Endothelial cell of umbilical vein (primary cell): ENCODE results near the gene RFX1. TPM values are rescaled to one million over a fixed set of nuclear protein-coding genes. Genes with fewer than 3 reads are reported as not detected.

Experiments used
- BruUV-seq: library from RNA; stranded (reverse); fragments of 400-500 nt; replicated peaks from 2 replicates; lab custom pipeline; 2021; lab: Mats Ljungman, UMichigan
- CTCF ChIA-PET: fragments of 300-600, 350-600 bp; sonication (Branson Sonifier 250); formaldehyde crosslinking; loops from one replicate; lab custom pipeline; 2021; ENCODE audit warnings: antibody characterized with exemption, inconsistent platforms; lab: Charles Lee
- POLR2A ChIA-PET: fragments of 300-600, 350-600 bp; sonication (Branson Sonifier 250); formaldehyde crosslinking; loops from one replicate; lab custom pipeline; 2021; ENCODE audit warnings: antibody characterized with exemption, inconsistent platforms; lab: Charles Lee
- DNase-seq: peaks from one replicate; pipeline ENCODE4 v3.0.0-alpha.2; 2011; ENCODE audit warnings: low read depth, low spot score
- FAIRE-seq: peaks from 2 replicates; lab custom pipeline; 2011; peaks lifted over from hg19 to GRCh38; lab: Jason Lieb, UNC
- H2AFZ ChIP-seq: 2 replicates; pipeline ENCODE4 v1.6.0; 2012; ENCODE audit warnings: low read depth, low read length, control low read depth, inconsistent platforms
- H3K27ac ChIP-seq: 2 replicates; pipeline ENCODE4 v1.5.1; 2011; ENCODE audit warnings: low read depth, mild to moderate bottlenecking, control low read depth, low read length, moderate library complexity; ENCODE audit not compliant: insufficient read depth
- H3K27me3 ChIP-seq, 2 experiments: 2 replicates each; pipeline versions ENCODE4 v1.6.0 to v1.6.1; 2011; ENCODE audit warnings: low read length in 2 of 2, mixed read lengths in 1 of 2; ENCODE audit not compliant: control insufficient read depth in 2 of 2, insufficient read depth in 2 of 2
- H3K36me3 ChIP-seq, 2 experiments: 2 replicates in 1 of 2; 3 replicates in 1 of 2; pipeline ENCODE4 v1.5.1; 2011; ENCODE audit warnings: low read length in 2 of 2, mild to moderate bottlenecking in 1 of 2, moderate library complexity in 1 of 2; ENCODE audit not compliant: control insufficient read depth in 2 of 2, insufficient read depth in 2 of 2; ENCODE audit errors: extremely low read depth in 1 of 2
- H3K4me1 ChIP-seq: 3 replicates; pipeline ENCODE4 v1.5.1; 2011; ENCODE audit warnings: mild to moderate bottlenecking, low read length; ENCODE audit not compliant: control insufficient read depth, insufficient read depth; ENCODE audit errors: extremely low read depth
- H3K4me2 ChIP-seq: 2 replicates; pipeline ENCODE4 v1.6.1; 2011; ENCODE audit warnings: low read length, control low read depth, mixed read lengths; ENCODE audit not compliant: insufficient read depth
- H3K4me3 ChIP-seq, 3 experiments: fragments of 200-600 bp in 1 of 3; sonication (generic), shearing (Covaris generic) in 1 of 3; replicated peaks in 1 of 3; 2 replicates each; pipeline ENCODE4 v1.5.1; 2011 to 2016; ENCODE audit warnings: control low read depth in 3 of 3, low read length in 3 of 3, mild to moderate bottlenecking in 2 of 3, inconsistent platforms in 1 of 3, low read depth in 1 of 3, moderate library complexity in 1 of 3; ENCODE audit not compliant: insufficient read depth in 1 of 3
- H3K79me2 ChIP-seq: 2 replicates; pipeline ENCODE4 v1.6.0; 2012; ENCODE audit warnings: low read length, inconsistent platforms; ENCODE audit not compliant: control insufficient read depth, insufficient read depth
- H3K9ac ChIP-seq: replicated peaks from 2 replicates; pipeline ENCODE3; 2011; ENCODE audit warnings: low read length, control low read depth; ENCODE audit not compliant: insufficient read depth; ENCODE audit errors: extremely low read depth
- H3K9me1 ChIP-seq: replicated peaks from 3 replicates; pipeline ENCODE4 v1.6.0; 2011; ENCODE audit warnings: mild to moderate bottlenecking, low read length; ENCODE audit not compliant: control insufficient read depth, insufficient read depth; ENCODE audit errors: extremely low read depth
- H3K9me3 ChIP-seq: replicated peaks from 2 replicates; pipeline ENCODE4 v1.5.1; 2012; ENCODE audit warnings: low read length, inconsistent platforms; ENCODE audit not compliant: control insufficient read depth, insufficient read depth
- H4K20me1 ChIP-seq: replicated peaks from 2 replicates; pipeline ENCODE3; 2011; ENCODE audit warnings: mild to moderate bottlenecking, low read length; ENCODE audit not compliant: control insufficient read depth, insufficient read depth; ENCODE audit errors: extremely low read depth
- CTCF ChIP-seq, 2 donors: IDR thresholded peaks; 1 replicate in 1 of 2; 2 replicates in 1 of 2; pipeline ENCODE4 v1.5.1; 2011; ENCODE audit warnings: low read length in 2 of 2, mild to moderate bottlenecking in 2 of 2, moderate library complexity in 2 of 2, control low read depth in 1 of 2, inconsistent platforms in 1 of 2, low read depth in 1 of 2; ENCODE audit not compliant: insufficient read depth in 1 of 2; ENCODE audit errors: extremely low read depth in 1 of 2
- EZH2 ChIP-seq: IDR thresholded peaks from 2 replicates; pipeline ENCODE4 v1.6.1; 2012; ENCODE audit warnings: borderline replicate concordance, low read depth, mild to moderate bottlenecking, moderate library complexity, low read length, inconsistent platforms; ENCODE audit not compliant: severe bottlenecking
- FOS ChIP-seq: IDR thresholded peaks from 2 replicates; pipeline ENCODE4 v1.6.1; 2011; ENCODE audit warnings: mild to moderate bottlenecking, low read length, moderate library complexity, borderline replicate concordance; ENCODE audit not compliant: insufficient read depth
- GATA2 ChIP-seq: IDR thresholded peaks from 2 replicates; pipeline ENCODE4 v1.7.0; 2011; ENCODE audit warnings: low read depth, mild to moderate bottlenecking, moderate library complexity, mixed read lengths, low read length; ENCODE audit not compliant: insufficient read length, insufficient read depth
- JUN ChIP-seq: IDR thresholded peaks from 2 replicates; pipeline ENCODE4 v1.6.1; 2011; ENCODE audit warnings: borderline replicate concordance, low read depth; ENCODE audit not compliant: insufficient read length, insufficient read depth
- MAX ChIP-seq: IDR thresholded peaks from 2 replicates; pipeline ENCODE4 v1.6.1; 2011; ENCODE audit not compliant: insufficient read depth, insufficient read length
- MYC ChIP-seq: IDR thresholded peaks from one replicate; pipeline ENCODE4 v1.6.1; 2011; ENCODE audit warnings: mild to moderate bottlenecking, low read depth, low read length
- POLR2A ChIP-seq: IDR thresholded peaks from 2 replicates; pipeline ENCODE4 v1.6.1; 2012; ENCODE audit warnings: low read depth, mild to moderate bottlenecking, control low read depth, low read length
- POLR2AphosphoS5 ChIP-seq: IDR thresholded peaks from 2 replicates; pipeline ENCODE4 v1.6.1; 2012; ENCODE audit warnings: low read depth, mild to moderate bottlenecking, control low read depth, low read length, moderate library complexity; ENCODE audit not compliant: insufficient read depth
- dilution Hi-C: fragments of 300-500 bp; cut with MboI; formaldehyde crosslinking; loops from one replicate; pipeline ENCODE4 v1.15.0; 2019; ENCODE audit warnings: low sequenced_read_pairs; ENCODE audit not compliant: extremely low pct_ligation_motif_present
- intact Hi-C: fragments of 100-400 bp; cut with micrococcal nuclease; formaldehyde crosslinking; loops from one replicate; pipeline ENCODE4 v1.10.0; 2022
- polyA plus RNA-seq, 4 experiments: library from polyadenylated mRNA; depleted of rRNA in 3 of 4; stranded (reverse) in 3 of 4; unstranded in 1 of 4; fragments of >200 nt; gene quantifications; 2 replicates each; pipeline versions ENCODE4 v1.2.1 to v1.2.3, GENCODE V29; 2011 to 2012; ENCODE audit warnings: missing spikeins in 1 of 4
- total RNA-seq: library from RNA; stranded (reverse); gene quantifications from 2 replicates; pipeline ENCODE4 v1.2.3, GENCODE V29; 2021

The RFX1 gene
- total and polyA plus RNA-seq, 2 donors (not counting 3 experiments of a cell fraction or from before 2014, with no cell fraction given): 2.3 to 14.7 TPM

GRCh38 chr19:13935765-13936510 lies 70.2 kb downstream of the RFX1 start:
- no peak for FAIRE-seq
- no peaks in the 10 kb centered on the region for H3K36me3 ChIP-seq
- no TSS peak for BruUV-seq
- dilution Hi-C loops (no loop called here), intact Hi-C loops (no loop called here)
- TF ChIP-seq GATA2 (no peak), MYC (no peak), CTCF (IDR thresholded peaks at IDR 0.05; ENCODE audit: extremely low read depth in 1 of 2, insufficient read depth in 1 of 2, low read depth in 1 of 2, low read length in 2 of 2) (no peak), MAX (no peak), POLR2AphosphoS5 (no peak), EZH2 (no peak), POLR2A (no peak), FOS (no peak), JUN (no peak)
- H4K20me1 ChIP-seq: no peaks in the 10 kb centered on the region
- no peaks in the 10 kb centered on the region for H3K9me3 ChIP-seq
- ChIA-PET CTCF (interaction anchor here (0.7 to 1.4 kb wide), 2 partner anchors 9 to 154 kb away, joined by 3 to 5 read pairs; no protein-coding TSS in a partner anchor), POLR2A (no interaction called here)
- no peaks in the 10 kb centered on the region for H3K79me2 ChIP-seq
- H3K27me3 ChIP-seq: peaks cover 0 to 3% of the 10 kb centered on the region in 2 experiments
- no peak overlapping the region for H3K9ac ChIP-seq
- no peak overlapping the region for H3K4me2 ChIP-seq
- H3K4me3 ChIP-seq: no peak overlapping the region
- H2AFZ ChIP-seq: no peak overlapping the region
- H3K4me1 ChIP-seq: no peaks in the 10 kb centered on the region
- DNase-seq: no peak
- no peaks in the 10 kb centered on the region for H3K9me1 ChIP-seq
- no peak overlapping the region for H3K27ac ChIP-seq
